H1 (cell line): ENCODE measurements around the gene CRTAC1. TPM values are rescaled to one million over a fixed set of nuclear protein-coding genes. Genes with fewer than 3 reads are reported as not detected.

Experiments used
- CTCF ChIA-PET: fragments of 300-600 bp; sonication (Branson Sonifier 250); formaldehyde crosslinking; loops from one replicate; lab custom pipeline; 2021; ENCODE audit not compliant: partially characterized antibody; lab: Charles Lee
- POLR2A ChIA-PET: fragments of 300-600 bp; sonication (Branson Sonifier 250); formaldehyde crosslinking; loops from one replicate; lab custom pipeline; 2021; ENCODE audit warnings: inconsistent platforms; ENCODE audit not compliant: partially characterized antibody; lab: Charles Lee
- DNase-seq, 2 experiments: peaks; one replicate each; pipeline versions ENCODE4 v3.0.0 to v3.0.0-alpha.2; 2010 to 2022; ENCODE audit warnings: low spot score in 2 of 2, low read depth in 1 of 2, mixed read lengths in 1 of 2
- FAIRE-seq: peaks from 2 replicates; lab custom pipeline; 2011; peaks lifted over from hg19 to GRCh38; lab: Jason Lieb, UNC
- H2AFZ ChIP-seq: 2 replicates; pipeline ENCODE4 v1.8.1; 2012; ENCODE audit warnings: low read length, inconsistent platforms
- H2AK5ac ChIP-seq: 2 replicates; pipeline ENCODE4 v1.6.1; 2013; ENCODE audit warnings: low read depth, low read length
- H2BK120ac ChIP-seq: replicated peaks from 2 replicates; pipeline ENCODE3; 2013; ENCODE audit warnings: low read depth, low read length, inconsistent platforms
- H2BK12ac ChIP-seq: 2 replicates; pipeline ENCODE4 v1.6.1; 2013; ENCODE audit warnings: low read depth, low read length
- H2BK15ac ChIP-seq: 2 replicates; pipeline ENCODE4 v1.6.1; 2013; ENCODE audit warnings: low read length
- H2BK20ac ChIP-seq: 2 replicates; pipeline ENCODE4 v1.6.1; 2013; ENCODE audit warnings: low read length
- H2BK5ac ChIP-seq: 2 replicates; pipeline ENCODE4 v1.6.1; 2013; ENCODE audit warnings: low read depth, low read length
- H3K14ac ChIP-seq: 2 replicates; pipeline ENCODE4 v1.6.1; 2013; ENCODE audit warnings: inconsistent platforms; ENCODE audit not compliant: insufficient read length
- H3K18ac ChIP-seq: 2 replicates; pipeline ENCODE4 v1.6.1; 2013; ENCODE audit warnings: low read length; ENCODE audit errors: extremely low read depth
- H3K23ac ChIP-seq: 2 replicates; pipeline ENCODE4 v1.6.1; 2013; ENCODE audit warnings: inconsistent platforms; ENCODE audit not compliant: insufficient read length
- H3K23me2 ChIP-seq: 2 replicates; pipeline ENCODE4 v1.6.1; 2013; ENCODE audit warnings: low read depth, low read length
- H3K27ac ChIP-seq: 2 replicates; pipeline ENCODE4 v1.6.1; 2011; ENCODE audit warnings: low read depth, low read length, inconsistent platforms
- H3K27me3 ChIP-seq, 4 experiments: replicated peaks in 1 of 4; 1 replicate in 1 of 4; 2 replicates in 3 of 4; pipeline versions ENCODE4 v1.6.1 to v1.8.1; 2011 to 2013; ENCODE audit warnings: low read length in 3 of 4, mild to moderate bottlenecking in 3 of 4, inconsistent platforms in 2 of 4, mixed read lengths in 2 of 4, moderate library complexity in 1 of 4; ENCODE audit not compliant: control insufficient read depth in 3 of 4, insufficient read depth in 3 of 4; ENCODE audit errors: extremely low read depth in 1 of 4
- H3K36me3 ChIP-seq, 4 experiments: 2 replicates each; pipeline versions ENCODE4 v1.6.1 to v1.8.1; 2011 to 2013; ENCODE audit warnings: mild to moderate bottlenecking in 4 of 4, low read length in 3 of 4, moderate library complexity in 2 of 4, control low read depth in 1 of 4, inconsistent platforms in 1 of 4; ENCODE audit not compliant: insufficient read depth in 4 of 4, control insufficient read depth in 2 of 4
- H3K4ac ChIP-seq: replicated peaks from 2 replicates; pipeline ENCODE3; 2013; ENCODE audit warnings: low read length, low read depth, mixed read lengths, inconsistent platforms; ENCODE audit not compliant: insufficient read length
- H3K4me1 ChIP-seq, 4 experiments: replicated peaks in 1 of 4; 1 replicate in 1 of 4; 2 replicates in 3 of 4; pipeline versions ENCODE4 v1.6.1 to v1.8.1; 2011 to 2013; ENCODE audit warnings: low read length in 3 of 4, inconsistent platforms in 2 of 4, mixed read lengths in 1 of 4; ENCODE audit not compliant: insufficient read depth in 4 of 4, control insufficient read depth in 3 of 4
- H3K4me2 ChIP-seq, 2 experiments: 2 replicates each; pipeline versions ENCODE4 v1.6.1 to v1.8.1; 2011 to 2013; ENCODE audit warnings: low read depth in 2 of 2, low read length in 2 of 2, control low read depth in 1 of 2, inconsistent platforms in 1 of 2, mild to moderate bottlenecking in 1 of 2; ENCODE audit not compliant: insufficient read depth in 1 of 2
- H3K4me3 ChIP-seq, 4 experiments: fragments of 200-600, 300-600 bp in 1 of 4; sonication (generic), shearing (Covaris generic), sonication (Bioruptor Twin) in 1 of 4; 2 replicates each; pipeline versions ENCODE4 v1.5.1 to v1.8.1; 2011 to 2016; ENCODE audit warnings: low read length in 4 of 4, low read depth in 3 of 4, control low read depth in 2 of 4, inconsistent platforms in 2 of 4, mild to moderate bottlenecking in 2 of 4, mixed read lengths in 1 of 4, moderate library complexity in 1 of 4; ENCODE audit not compliant: insufficient read depth in 2 of 4; ENCODE audit errors: extremely low read depth in 1 of 4
- H3K56ac ChIP-seq: replicated peaks from 2 replicates; pipeline ENCODE3; 2013; ENCODE audit warnings: low read depth, mild to moderate bottlenecking, mixed read lengths, low read length, inconsistent platforms; ENCODE audit not compliant: insufficient read length
- H3K79me1 ChIP-seq: 2 replicates; pipeline ENCODE4 v1.6.1; 2013; ENCODE audit warnings: low read depth, low read length, control low read depth
- H3K79me2 ChIP-seq, 2 experiments: 2 replicates each; pipeline versions ENCODE4 v1.6.1 to v1.8.1; 2012 to 2013; ENCODE audit warnings: low read length in 2 of 2, mild to moderate bottlenecking in 2 of 2, inconsistent platforms in 1 of 2; ENCODE audit not compliant: insufficient read depth in 2 of 2, control insufficient read depth in 1 of 2
- H3K9ac ChIP-seq, 4 experiments: replicated peaks in 1 of 4; 1 replicate in 1 of 4; 2 replicates in 3 of 4; pipeline versions ENCODE4 v1.6.1 to v1.8.1; 2011 to 2013; ENCODE audit warnings: low read depth in 3 of 4, low read length in 3 of 4, control low read depth in 2 of 4, mild to moderate bottlenecking in 2 of 4, moderate library complexity in 2 of 4, inconsistent platforms in 1 of 4; ENCODE audit errors: extremely low read depth in 1 of 4
- H3K9me3 ChIP-seq, 2 experiments: 2 replicates each; pipeline versions ENCODE4 v1.6.1 to v1.8.1; 2012 to 2013; ENCODE audit warnings: mild to moderate bottlenecking in 2 of 2, moderate library complexity in 2 of 2, control low read depth in 1 of 2, inconsistent platforms in 1 of 2, low read depth in 1 of 2, low read length in 1 of 2, mixed read lengths in 1 of 2; ENCODE audit not compliant: insufficient read depth in 2 of 2
- H4K20me1 ChIP-seq, 2 experiments: replicated peaks in 1 of 2; 2 replicates each; pipeline versions ENCODE3 to v1.8.1; 2011 to 2013; ENCODE audit warnings: inconsistent platforms in 2 of 2, low read length in 2 of 2, mild to moderate bottlenecking in 1 of 2; ENCODE audit not compliant: insufficient read depth in 2 of 2, control insufficient read depth in 1 of 2
- H4K5ac ChIP-seq: 2 replicates; pipeline ENCODE4 v1.6.1; 2013; ENCODE audit warnings: low read length, low read depth, mixed read lengths, inconsistent platforms; ENCODE audit not compliant: insufficient read length
- H4K8ac ChIP-seq: 2 replicates; pipeline ENCODE4 v1.8.0; 2013; ENCODE audit warnings: mild to moderate bottlenecking, moderate library complexity, low read length, inconsistent platforms; ENCODE audit not compliant: insufficient read depth; ENCODE audit errors: extremely low read depth
- H4K91ac ChIP-seq: replicated peaks from 2 replicates; pipeline ENCODE3; 2013; ENCODE audit warnings: low read length, mixed read lengths, inconsistent platforms; ENCODE audit not compliant: insufficient read length
- BRCA1 ChIP-seq: IDR thresholded peaks from 2 replicates; pipeline ENCODE4 v1.6.1; 2012; ENCODE audit warnings: low read depth, low read length, improper control_type of control experiment
- CBX5 ChIP-seq: fragments of 300-800, 300-1000 bp; sonication (generic); IDR thresholded peaks from 2 replicates; pipeline ENCODE4 v1.7.1; 2016; ENCODE audit warnings: antibody characterized with exemption, low read length, low read depth
- CREB1 ChIP-seq: IDR thresholded peaks from 2 replicates; pipeline ENCODE4 v1.6.1; 2012; ENCODE audit warnings: inconsistent platforms
- EZH2 ChIP-seq: fragments of 200-600 bp; sonication (generic); IDR thresholded peaks from 2 replicates; pipeline ENCODE4 v1.7.1; 2012; ENCODE audit warnings: low read depth, mild to moderate bottlenecking, moderate library complexity, low read length, inconsistent platforms; ENCODE audit not compliant: severe bottlenecking
- FOSL1 ChIP-seq: IDR thresholded peaks from 2 replicates; pipeline ENCODE4 v1.6.1; 2011; ENCODE audit warnings: mild to moderate bottlenecking, low read depth, low read length, moderate library complexity; ENCODE audit not compliant: insufficient read depth
- KDM1A ChIP-seq: fragments of 200-600, 300-600 bp; sonication (generic); IDR thresholded peaks from 2 replicates; pipeline ENCODE4 v1.7.1; 2016; ENCODE audit warnings: mild to moderate bottlenecking, low read length, borderline replicate concordance
- MAFK ChIP-seq: IDR thresholded peaks from 2 replicates; pipeline ENCODE4 v1.6.1; 2012; ENCODE audit warnings: low read depth, mild to moderate bottlenecking, improper control_type of control experiment, low read length
- MAX ChIP-seq: IDR thresholded peaks from 2 replicates; pipeline ENCODE4 v1.6.1; 2012; ENCODE audit warnings: inconsistent platforms
- RBBP5 ChIP-seq: IDR thresholded peaks from 2 replicates; pipeline ENCODE4 v1.7.1; 2012; ENCODE audit warnings: low read depth, mild to moderate bottlenecking, inconsistent platforms, low read length, moderate library complexity, borderline replicate concordance
- SP2 ChIP-seq: IDR thresholded peaks from 2 replicates; pipeline ENCODE4 v1.6.1; 2012; ENCODE audit warnings: mild to moderate bottlenecking, low read length, inconsistent platforms
- SP4 ChIP-seq: IDR thresholded peaks from 2 replicates; pipeline ENCODE4 v1.6.1; 2012; ENCODE audit warnings: low read length, inconsistent platforms
- TBP ChIP-seq: IDR thresholded peaks from 2 replicates; pipeline ENCODE4 v1.6.1; 2011; ENCODE audit warnings: low read depth, low read length, improper control_type of control experiment
- ZNF274 ChIP-seq: IDR thresholded peaks from 2 replicates; pipeline ENCODE4 v1.7.0; 2012; ENCODE audit warnings: low read length, borderline replicate concordance; ENCODE audit errors: extremely low read depth
- WGBS, 2 experiments: shearing (Covaris generic) in 1 of 2; methylation state at CpG; one replicate each; pipeline versions ENCODE4 v1.1.6 to v1.1.7; 2013 to 2015; ENCODE audit warnings: low lambda C conversion rate in 2 of 2, mixed read lengths in 2 of 2, inconsistent platforms in 1 of 2, low coverage in 1 of 2, missing lambda C conversion rate in 1 of 2; ENCODE audit not compliant: insufficient replicate concordance in 2 of 2, insufficient coverage in 1 of 2, insufficient read length in 1 of 2; ENCODE audit errors: extremely low coverage in 1 of 2, missing lambda C conversion rate in 1 of 2; 5-methylcytosine and 5-hydroxymethylcytosine counted together
- polyA plus RNA-seq, 7 experiments: library from polyadenylated mRNA; depleted of rRNA in 3 of 7; stranded (reverse) in 5 of 7; unstranded in 2 of 7; fragments of >200 nt in 5 of 7; fragments of 200-250 nt in 2 of 7; gene quantifications; 1 replicate in 5 of 7; 2 replicates in 1 of 7; 4 replicates in 1 of 7; pipeline versions ENCODE4 v1.2.1 to v1.2.3, GENCODE V29; 2011 to 2013; ENCODE audit warnings: missing spikeins in 2 of 7, mixed read lengths in 2 of 7
- total RNA-seq: library from RNA; stranded (reverse); fragmentation: NEBNext Ultra II Directional; extraction: Animal tissue kit (Norgen Biotek cat#: 25700); gene quantifications from 2 replicates; pipeline ENCODE4 v1.2.1, GENCODE V29; 2021

The CRTAC1 gene
- total and polyA plus RNA-seq, 2 of the 8 experiments (the other 6 are each of a cell fraction or from before 2014, with no cell fraction given), result 0.91 to 1.2 TPM

- CTCF ChIA-PET, result interaction anchor here (0.6 to 5.1 kb wide), 10 partner anchors 11 to 59 kb away, joined by 3 to 26 read pairs (median 3); no protein-coding TSS in a partner anchor
- no peak overlapping the region for H2AFZ ChIP-seq
- TF ChIP-seq CBX5 (no peak), BRCA1 (no peak), MAFK (no peak), SP4 (no peak), EZH2 (no peak), TBP (no peak), KDM1A (no peak), RBBP5 (no peak), FOSL1 (no peak), ZNF274 (no peak), MAX (no peak), CREB1 (no peak), SP2 (no peak)
- TF ChIP-seq, all 59 proteins: peak for 0
- Histone ChIP-seq H3K9me3 (no peaks in the 10 kb centered on the region), H4K5ac (no peak overlapping the region), H2BK12ac (no peak overlapping the region), H3K23me2 (no peaks in the 10 kb centered on the region), H3K18ac (no peak overlapping the region), H3K56ac (no peak overlapping the region), H3K36me3 (no peaks in the 10 kb centered on the region), H4K8ac (peak overlapping the region; percentile 53; the same call in 1 of the 2 replicates), H3K14ac (no peak overlapping the region), H3K23ac (no peak overlapping the region), H4K20me1 (no peaks in the 10 kb centered on the region), H3K9ac (no peak overlapping the region), H2AK5ac (no peak overlapping the region), H3K79me2 (no peaks in the 10 kb centered on the region), H3K79me1 (no peaks in the 10 kb centered on the region; the same call in 1 of the 2 replicates), H3K4me2 (no peak overlapping the region), H2BK15ac (no peak overlapping the region), H3K4me1 (peaks cover 0 to 4% (median 0%) of the 10 kb centered on the region in 4 experiments; a peak in 2 of 7 replicates), H3K4me3 (no peak overlapping the region), H2BK20ac (no peak overlapping the region), H4K91ac (no peak overlapping the region), H3K4ac (no peak overlapping the region), H3K27me3 (no peaks in the 10 kb centered on the region), H2BK120ac (no peak overlapping the region), H2BK5ac (no peak overlapping the region), H3K27ac (no peak overlapping the region)
- DNase-seq (no peak), FAIRE-seq (no peak)
- 70% methylated on average over 10 of the region's 10 CpGs; no CpG with 5 or more reads in 1 of the 2 experiments for WGBS, 2 experiments
- POLR2A ChIA-PET, result no interaction called here
Observed at GRCh38 chr10:97827702-97828291, 202.6 kb downstream of the CRTAC1 start.
